Progenitor cell of endocrine pancreas (in vitro differentiated cells): ENCODE measurements around the gene LRMDA. TPM values are rescaled to one million over a fixed set of nuclear protein-coding genes. Genes with fewer than 3 reads are reported as not detected.

Source experiments
- DNase-seq: peaks from one replicate; pipeline ENCODE4 v3.0.0; 2021; ENCODE audit warnings: low spot score; ENCODE audit not compliant: unreplicated experiment
- H3K27ac Mint-ChIP-seq: 2 replicates; pipeline ENCODE4 v1.8.0; 2021; ENCODE audit warnings: mild to moderate bottlenecking, moderate library complexity, mixed read lengths
- H3K27me3 Mint-ChIP-seq: 2 replicates; pipeline ENCODE4 v1.8.0; 2021; ENCODE audit warnings: mixed read lengths
- H3K36me3 Mint-ChIP-seq: 2 replicates; pipeline ENCODE4 v1.8.0; 2022; ENCODE audit warnings: mixed read lengths; ENCODE audit not compliant: insufficient read depth
- H3K4me1 Mint-ChIP-seq: 2 replicates; pipeline ENCODE4 v1.8.0; 2021; ENCODE audit warnings: low read depth, mixed read lengths
- H3K4me3 Mint-ChIP-seq: 2 replicates; pipeline ENCODE4 v1.8.0; 2021; ENCODE audit warnings: low read depth, mild to moderate bottlenecking, moderate library complexity, mixed read lengths
- H3K9me3 Mint-ChIP-seq: 2 replicates; pipeline ENCODE4 v1.8.0; 2021; ENCODE audit warnings: low read depth, mixed read lengths
- CTCF ChIP-seq: fragments of 200-600 bp; sonication (generic); IDR thresholded peaks from one replicate; pipeline ENCODE4 v1.5.0; 2021; ENCODE audit warnings: antibody characterized with exemption, mild to moderate bottlenecking; ENCODE audit not compliant: unreplicated experiment
- total RNA-seq: library from RNA; stranded (reverse); gene quantifications from 2 replicates; pipeline ENCODE4 v1.2.1, GENCODE V29; 2021

The LRMDA gene
- total RNA-seq, 1 donor from 2014 or later: 6.5 TPM

GRCh38 chr10:76188216-76188615, 756.8 kb downstream of the LRMDA start:
- H3K27ac Mint-ChIP-seq: no peak overlapping the region
- no peaks in the 10 kb centered on the region for H3K36me3 Mint-ChIP-seq
- no peaks in the 10 kb centered on the region for H3K9me3 Mint-ChIP-seq
- no peak for TF ChIP-seq CTCF
- H3K4me3 Mint-ChIP-seq: no peak overlapping the region
- peaks cover 35% of the 10 kb centered on the region for H3K4me1 Mint-ChIP-seq
- H3K27me3 Mint-ChIP-seq: no peaks in the 10 kb centered on the region
- DNase-seq: no peak

- Mint-ChIP-seq H3K9me3 (no peaks in the 10 kb centered on the region), H3K27me3 (peaks cover 2% of the 10 kb centered on the region), H3K36me3 (no peaks in the 10 kb centered on the region), H3K27ac (peak overlapping the region; percentile 27), H3K4me3 (no peak overlapping the region), H3K4me1 (peaks cover 26% of the 10 kb centered on the region)
- no peak for TF ChIP-seq CTCF
- DNase-seq: no peak
Measured at GRCh38 chr10:76190634-76191270, 759.3 kb downstream of the LRMDA start.

- no peak for TF ChIP-seq CTCF
- H3K27me3 Mint-ChIP-seq: peaks cover 2% of the 10 kb centered on the region
- peaks cover 23% of the 10 kb centered on the region for H3K4me1 Mint-ChIP-seq
- DNase-seq: no peak
- H3K9me3 Mint-ChIP-seq: no peaks in the 10 kb centered on the region
- H3K4me3 Mint-ChIP-seq: no peak overlapping the region
- no peaks in the 10 kb centered on the region for H3K36me3 Mint-ChIP-seq
- peak overlapping the region; percentile 92 for H3K27ac Mint-ChIP-seq
Measured at GRCh38 chr10:76191336-76191735, 759.9 kb downstream of the LRMDA start.

GRCh38 chr10:76192151-76192550, 760.7 kb downstream of the LRMDA start:
- no peaks in the 10 kb centered on the region for H3K9me3 Mint-ChIP-seq

GRCh38 chr10:76192694-76193320, 761.4 kb downstream of the LRMDA start:
- no peak for DNase-seq
- Mint-ChIP-seq H3K4me3 (no peak overlapping the region), H3K27me3 (peaks cover 2% of the 10 kb centered on the region), H3K27ac (no peak overlapping the region), H3K9me3 (no peaks in the 10 kb centered on the region), H3K36me3 (no peaks in the 10 kb centered on the region), H3K4me1 (peaks cover 30% of the 10 kb centered on the region)
- TF ChIP-seq CTCF: no peak

More at GRCh38 chr10:76192151-76192550, 760.7 kb downstream of the LRMDA start:
- peaks cover 28% of the 10 kb centered on the region for H3K4me1 Mint-ChIP-seq
- peak overlapping the region; percentile 92 for H3K27ac Mint-ChIP-seq
- peaks cover 2% of the 10 kb centered on the region for H3K27me3 Mint-ChIP-seq
- no peak overlapping the region for H3K4me3 Mint-ChIP-seq
- no peaks in the 10 kb centered on the region for H3K36me3 Mint-ChIP-seq
- no peak for TF ChIP-seq CTCF
- DNase-seq: no peak
